Stimulated activated CD4-positive, alpha-beta T cell treated with anti-CD3 and anti-CD28 coated beads, Interleukin-4, amount 100 ng/mL, for 1 hour (primary cell): Measurements from ENCODE around the gene PRKCE.
A peak's percentile ranks its signal among the peaks of the same experiment; 100 is the strongest.

Experiments
- DNase-seq: peaks from one replicate; pipeline ENCODE4 v3.0.0-alpha.2; 2020

PRKCE gene

DNA sequence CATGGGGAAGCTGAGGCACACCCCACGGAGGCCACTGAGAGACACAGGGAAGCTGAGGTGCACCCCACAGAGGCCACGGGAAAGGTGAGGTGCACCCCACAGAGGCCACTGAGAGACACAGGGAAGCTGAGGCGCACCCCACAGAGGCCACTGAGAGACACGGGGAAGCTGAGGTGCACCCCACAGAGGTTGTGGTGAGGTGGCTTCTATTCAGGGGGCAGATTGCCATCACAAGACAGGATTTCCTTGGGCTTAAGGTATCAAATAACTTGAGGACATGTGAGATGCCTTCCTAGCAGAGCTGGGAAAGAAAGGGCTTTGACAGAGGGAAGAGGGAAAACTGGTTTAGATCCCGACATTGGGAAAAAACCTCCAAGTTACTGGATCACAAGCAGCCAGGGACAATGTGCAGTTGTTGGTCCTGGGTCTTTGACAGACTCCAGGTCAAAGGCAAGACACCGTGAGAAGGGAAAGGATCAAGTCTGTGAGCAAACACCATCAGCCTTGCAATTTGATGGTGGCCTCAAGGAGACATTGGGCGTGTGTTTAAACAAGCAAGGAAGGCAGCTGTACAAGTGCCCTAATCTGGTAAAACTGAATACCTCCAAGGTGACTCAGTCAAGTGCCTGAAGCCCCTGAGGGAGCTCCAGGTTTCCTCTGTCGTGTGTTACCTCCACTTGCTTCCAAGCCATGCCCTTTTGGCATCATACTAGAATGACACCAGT, 512.5 kb downstream of the PRKCE start:
- DNase-seq: no peak

DNA sequence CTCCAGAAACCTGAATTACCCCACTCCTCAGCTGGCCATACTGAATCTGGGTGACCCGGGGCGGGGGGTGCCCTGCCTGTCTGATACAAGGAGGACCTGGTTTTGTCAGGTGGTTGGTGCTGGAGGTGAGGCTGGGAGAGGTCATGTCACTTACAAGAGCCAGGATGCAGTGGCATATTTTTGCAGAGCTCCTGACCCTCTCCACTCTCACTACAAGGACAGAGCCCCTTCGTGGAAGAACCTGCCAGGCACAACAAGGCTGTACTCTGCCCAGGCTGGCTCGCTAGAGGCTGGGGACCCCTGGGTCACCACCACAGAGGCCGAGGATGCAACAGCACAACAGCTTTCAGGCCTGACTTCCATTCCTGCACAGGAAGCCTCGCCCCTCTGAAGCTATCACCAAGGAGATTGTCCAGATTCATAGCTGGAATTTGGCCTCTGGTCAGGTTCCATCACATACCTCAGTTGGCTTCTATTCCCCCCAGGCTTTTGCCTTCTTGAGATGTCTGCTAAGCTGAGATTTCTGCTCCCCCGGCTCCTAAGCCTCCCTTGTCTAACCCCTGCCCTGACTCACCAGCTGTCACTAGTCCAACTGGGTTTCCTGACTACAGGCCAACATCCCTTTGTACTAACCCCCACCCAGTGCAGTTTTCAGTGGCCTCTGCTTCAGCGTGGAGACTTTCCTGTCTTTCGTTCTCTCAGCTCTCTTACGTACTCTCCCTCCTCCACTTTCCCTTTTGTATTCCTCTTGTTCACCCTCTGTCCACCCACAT, 513.2 kb downstream of the PRKCE start:
- no peak for DNase-seq

DNA sequence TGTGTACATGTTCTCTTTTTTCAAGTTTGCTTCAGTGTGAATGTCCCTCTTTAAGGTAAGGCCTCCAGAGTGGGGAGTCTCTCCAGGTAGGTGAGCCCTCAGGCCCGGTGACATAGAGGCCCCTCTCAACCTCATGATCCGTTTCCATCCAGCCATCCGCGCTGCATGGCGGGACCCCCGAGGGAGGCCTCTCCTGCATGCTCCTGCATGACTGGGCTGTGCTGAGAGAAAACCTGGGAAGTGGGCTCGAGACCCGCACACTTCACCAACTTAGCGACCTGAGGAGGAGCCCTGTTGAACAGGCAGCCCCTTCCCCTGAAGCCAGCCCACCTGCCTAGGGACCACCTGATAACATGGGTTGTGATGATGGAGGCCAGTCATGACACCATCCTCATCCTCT, 514.4 kb downstream of the PRKCE start:
- no peak for DNase-seq

DNA sequence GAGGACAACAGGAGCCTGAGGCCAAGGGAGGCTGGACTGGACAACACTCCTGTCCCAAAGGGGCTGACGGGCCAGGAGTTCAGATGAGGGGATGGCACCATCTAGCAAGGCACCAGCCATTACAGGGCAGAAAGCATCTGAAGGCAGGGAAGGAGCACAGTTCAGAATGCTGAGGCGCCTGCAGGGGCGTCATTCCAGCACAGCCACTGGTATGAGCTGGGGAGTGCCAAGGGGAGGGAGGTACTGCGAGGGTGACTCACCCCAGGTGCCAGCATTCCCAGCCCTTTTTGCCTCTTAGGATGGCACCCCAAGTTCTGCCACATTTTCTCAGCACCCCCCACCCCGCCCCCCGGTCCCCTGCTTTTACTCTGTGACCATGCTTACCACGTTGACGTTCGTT, 515.9 kb downstream of the PRKCE start:
- DNase-seq: no peak

DNA sequence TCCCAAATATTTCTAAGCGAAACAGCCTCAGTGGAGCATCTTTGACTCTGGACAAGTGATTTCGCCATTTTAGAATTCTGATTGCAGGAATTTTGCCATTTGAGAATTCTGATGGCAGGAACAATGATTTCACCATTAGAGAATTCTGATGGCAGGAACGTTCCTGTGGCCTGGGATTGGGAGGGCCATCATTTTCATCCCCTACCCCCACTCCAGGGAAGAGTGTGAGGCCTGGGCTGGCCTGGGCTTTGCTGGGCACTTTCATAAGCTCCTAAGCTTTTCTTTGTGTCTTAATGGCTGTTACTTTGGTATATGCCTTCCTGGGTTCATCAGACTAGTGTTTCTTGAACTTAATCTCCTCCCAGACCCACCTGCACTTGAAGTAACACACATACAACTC, 516.4 kb downstream of the PRKCE start:
- DNase-seq: no peak

DNA sequence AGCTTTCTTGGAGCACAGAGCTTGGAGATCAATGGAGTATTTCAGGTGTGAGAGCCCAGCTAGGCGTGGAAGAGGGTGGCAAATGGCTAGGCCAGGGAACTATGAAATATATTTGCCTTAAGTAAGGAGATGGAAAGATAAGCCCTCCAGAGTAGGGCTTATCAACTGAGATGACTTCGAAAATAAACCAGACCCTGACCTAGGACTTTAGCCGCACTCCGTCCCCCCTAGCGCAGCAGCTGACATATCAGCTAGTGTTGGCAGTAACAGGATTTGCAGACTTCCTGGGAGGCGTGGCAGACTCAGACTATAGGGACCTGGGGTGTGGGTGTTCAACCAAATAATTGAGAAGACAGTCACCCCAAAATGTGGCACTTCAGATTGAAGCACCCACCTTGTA, 518.0 kb downstream of the PRKCE start:
- DNase-seq: no peak

DNA sequence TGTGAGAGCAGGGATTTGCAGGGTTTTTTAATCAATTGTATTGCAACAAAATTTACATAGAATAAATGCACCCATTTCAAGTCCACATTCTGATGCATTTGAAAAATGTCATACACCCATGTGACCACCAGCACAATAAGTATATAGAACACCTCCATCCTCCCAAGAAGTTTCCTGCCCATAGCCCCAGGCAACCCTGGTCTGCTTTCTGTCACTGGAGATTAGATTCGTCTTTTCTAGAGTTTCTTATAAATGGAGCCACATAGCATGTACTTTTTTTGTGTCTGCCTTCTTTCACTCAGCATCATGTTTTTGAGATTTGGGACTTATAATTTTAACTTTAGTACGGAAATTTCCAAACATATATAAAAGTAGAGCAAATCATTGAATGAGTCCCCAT, 518.6 kb downstream of the PRKCE start:
- DNase-seq: no peak

DNA sequence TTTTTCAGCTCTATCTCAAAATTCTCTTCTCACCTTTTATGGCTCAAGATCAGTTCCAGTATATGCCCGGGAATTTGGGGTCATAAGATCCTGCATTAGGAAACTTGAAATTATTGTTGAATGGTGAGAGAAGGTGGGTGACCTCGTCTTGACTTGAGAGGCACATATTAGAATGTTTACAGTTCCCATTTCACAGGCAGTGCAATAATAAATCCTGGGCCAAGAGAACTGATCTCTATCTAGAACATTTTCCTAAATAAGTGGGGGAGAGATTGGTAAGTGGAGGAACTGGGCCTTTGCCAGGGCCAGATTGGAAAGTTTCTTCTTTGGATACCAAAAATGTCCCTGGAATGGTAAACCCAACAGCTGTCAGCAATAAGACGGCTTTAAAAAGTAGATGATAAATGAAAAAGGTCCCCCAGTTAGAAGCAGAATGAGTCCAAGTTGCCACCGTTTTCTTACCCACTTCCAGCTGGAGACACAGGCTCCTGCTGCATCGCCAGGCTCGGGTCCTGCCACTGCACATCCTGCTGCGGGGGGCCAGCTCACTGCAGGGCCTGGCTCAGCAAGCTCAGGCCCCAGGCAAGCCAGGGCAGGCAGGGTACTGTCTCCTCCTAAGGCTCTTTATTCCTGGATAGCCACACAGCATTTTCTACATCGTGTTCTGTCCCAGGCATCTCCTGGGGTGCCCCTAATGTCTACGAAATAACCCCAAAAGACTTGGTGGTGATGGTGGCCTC, 519.3 kb downstream of the PRKCE start:
- DNase-seq: no peak

DNA sequence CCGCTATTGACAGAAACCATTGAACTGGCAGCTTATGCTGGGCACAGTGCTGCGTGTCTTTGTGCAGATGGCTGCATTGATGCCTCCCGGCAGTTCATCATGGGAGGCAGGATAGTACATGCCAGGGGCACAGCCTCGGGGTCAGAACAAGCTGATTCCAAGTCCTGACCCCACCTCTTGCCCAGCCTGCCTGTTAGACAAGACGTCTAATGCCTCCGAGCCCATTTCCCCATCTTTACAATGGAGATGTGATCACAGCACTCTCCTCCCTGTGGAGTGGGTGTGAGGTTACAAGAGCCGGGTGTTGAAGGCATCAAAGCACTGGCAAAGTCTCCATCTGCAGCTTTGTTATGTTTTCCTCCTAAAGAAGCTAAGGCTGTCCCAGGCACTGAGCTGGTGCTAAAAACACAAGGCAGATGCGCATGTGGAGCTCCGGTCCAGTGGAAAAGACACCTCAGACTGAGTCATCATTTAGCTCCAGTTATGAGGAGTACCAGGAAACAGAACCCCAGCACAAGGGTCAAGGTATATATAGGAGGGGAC, 520.0 kb downstream of the PRKCE start:
- no peak for DNase-seq

DNA sequence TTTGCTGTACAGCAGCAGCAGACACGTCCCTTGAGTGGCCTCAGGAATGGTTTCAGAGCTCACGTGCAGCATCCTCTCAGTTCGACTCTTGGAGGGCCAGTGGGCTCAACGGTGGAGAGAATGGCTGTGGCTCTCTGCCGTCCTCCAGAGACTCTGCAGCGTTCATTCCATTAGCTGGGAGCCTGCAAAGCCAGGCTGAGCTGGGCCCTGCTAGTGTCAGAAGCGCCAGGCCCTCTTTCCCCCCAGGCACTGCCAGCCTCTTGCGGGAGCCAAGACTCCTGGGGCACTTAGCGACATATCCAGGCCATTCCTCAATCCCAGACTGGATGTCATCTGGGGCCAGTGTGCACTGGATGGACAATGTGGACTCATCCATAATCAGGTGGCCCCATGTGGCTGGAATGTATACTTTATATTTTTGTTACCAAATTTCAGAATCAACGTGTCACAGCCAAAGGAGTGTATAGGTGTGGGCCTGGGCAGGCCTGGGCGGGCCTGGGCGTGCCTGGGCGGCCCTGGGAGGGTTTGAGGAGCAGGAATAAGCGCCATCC, 520.6 kb downstream of the PRKCE start:
- no peak for DNase-seq

DNA sequence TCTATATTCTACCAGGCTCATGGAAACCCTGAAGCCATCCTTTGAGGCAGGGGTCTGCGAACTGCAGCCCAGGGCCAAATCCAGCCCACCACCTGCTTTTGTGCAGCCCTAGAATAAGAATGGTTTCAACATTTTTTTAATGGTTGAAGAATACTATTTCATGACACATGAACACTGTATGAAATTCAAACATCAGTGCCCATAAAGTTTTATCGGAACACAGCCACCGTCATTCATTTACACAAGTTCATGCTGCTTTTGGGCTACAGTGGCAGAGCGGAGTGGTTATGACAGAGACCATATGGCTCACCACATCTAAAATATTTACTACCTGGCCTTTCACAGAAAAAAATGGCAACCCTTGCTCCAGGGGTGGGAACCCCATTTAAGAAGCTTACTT, 521.6 kb downstream of the PRKCE start:
- DNase-seq: no peak

DNA sequence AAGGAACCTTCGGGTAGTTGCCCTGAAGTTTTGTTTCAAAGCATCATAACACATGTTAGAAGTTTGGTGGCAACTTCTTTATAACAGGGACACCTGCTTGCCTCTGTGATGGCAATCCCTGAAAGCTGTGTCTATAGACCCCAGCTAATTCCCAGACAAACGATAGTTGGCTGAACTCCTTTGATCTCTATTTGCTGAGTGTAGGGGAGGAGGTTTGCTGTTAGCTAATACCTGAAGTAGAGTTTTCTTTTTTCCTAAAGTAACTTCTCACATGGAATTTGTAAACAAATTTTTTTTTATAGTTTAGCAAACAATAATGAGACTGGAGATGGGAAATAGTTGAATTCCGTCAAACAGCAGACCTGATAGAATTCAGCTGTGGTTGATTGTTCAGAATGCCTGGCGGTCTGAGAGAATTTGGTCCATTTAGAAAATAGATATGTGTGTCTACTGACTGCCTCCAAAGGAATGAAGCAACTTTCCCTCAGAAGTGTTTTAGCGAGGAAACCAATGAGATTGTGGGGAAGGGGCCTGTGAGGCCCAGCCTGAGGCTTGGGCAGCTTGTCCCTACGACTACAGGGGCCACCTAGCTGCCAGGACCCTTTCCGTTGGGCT, 522.3 kb downstream of the PRKCE start:
- no peak for DNase-seq

DNA sequence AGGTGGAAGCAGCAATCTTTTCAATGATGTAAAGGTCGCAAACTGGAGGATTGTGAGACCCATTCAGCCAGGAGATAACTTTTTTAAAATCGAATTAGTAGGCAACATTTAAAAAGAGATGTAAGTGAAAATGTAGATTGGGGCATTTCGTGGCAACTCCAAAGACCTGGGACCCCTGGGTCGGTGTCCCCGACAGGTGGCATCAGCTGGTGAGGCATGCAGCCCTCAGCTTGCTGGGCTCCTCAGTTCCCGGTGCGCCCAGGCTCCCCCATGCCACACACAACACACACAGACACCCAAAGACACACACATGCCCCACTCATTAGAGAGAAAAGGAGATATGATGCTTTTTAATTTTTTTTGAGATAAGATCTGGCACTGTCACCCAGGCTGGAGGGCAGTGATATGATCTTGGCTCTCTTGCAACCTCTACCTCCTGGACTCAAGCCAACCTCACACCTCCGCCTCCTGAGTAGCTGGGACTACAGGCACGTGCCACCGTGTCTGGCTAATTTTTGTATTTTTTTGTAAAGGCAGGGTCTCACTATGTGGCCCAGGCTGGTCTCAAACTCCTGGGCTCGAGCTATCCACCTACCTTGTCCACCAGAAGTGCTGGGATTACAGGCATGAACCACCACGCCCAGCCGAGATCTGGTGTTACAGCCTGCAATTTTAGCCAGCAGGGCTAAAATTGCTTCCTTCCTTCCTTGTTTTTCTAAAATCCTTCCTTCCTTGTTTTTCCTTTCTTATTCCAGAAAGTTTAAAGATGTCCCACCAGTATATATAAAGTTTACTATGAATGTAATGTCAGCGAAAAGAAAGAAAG, 523.1 kb downstream of the PRKCE start:
- DNase-seq: no peak

DNA sequence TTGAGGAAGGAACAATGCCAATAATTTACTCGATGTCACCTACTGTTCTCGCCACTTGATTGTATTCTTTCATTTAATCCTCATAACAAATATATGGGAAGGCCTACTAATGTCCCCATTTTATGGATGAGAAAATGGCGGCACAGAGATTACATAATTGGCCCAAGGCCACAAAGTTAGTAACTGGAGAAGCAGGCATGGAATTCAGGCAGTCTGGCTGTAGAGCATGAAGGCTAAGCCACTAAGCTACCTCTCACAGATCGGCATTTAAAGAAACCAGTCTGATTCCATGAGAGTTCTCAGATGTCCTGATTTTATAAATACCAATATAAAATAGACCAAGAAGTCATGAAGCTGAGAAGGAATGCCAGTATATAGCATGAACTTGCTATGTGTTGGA, 523.9 kb downstream of the PRKCE start:
- DNase-seq: no peak

DNA sequence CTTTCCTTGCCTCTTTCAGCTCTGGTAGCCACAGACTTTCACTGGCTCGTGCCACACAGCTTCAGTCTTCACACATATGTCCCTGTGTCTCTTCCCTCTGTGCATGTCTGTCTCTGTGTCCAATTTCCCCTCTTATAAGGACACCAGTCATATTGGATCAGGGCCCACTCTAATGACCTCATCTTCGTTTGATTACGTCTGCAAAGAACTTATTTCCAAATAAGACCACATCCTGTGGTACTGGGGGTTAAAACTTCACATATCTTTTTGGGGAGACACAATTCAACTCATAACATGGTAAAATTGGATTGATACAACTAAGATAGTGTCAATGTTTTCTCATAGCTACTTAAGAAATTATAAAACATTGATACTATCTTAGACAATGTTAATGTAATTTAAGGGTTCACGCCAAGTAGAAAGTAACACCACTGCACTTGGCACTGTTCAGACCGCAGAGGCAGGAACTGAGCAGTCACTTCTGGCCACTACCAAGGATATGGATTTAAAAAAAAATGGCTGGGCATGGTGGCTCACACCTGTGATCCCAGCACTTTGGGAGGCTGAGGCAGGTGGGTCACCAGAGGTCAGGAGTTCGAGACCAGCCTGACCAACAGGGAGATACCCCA, 526.1 kb downstream of the PRKCE start:
- no peak for DNase-seq

DNA sequence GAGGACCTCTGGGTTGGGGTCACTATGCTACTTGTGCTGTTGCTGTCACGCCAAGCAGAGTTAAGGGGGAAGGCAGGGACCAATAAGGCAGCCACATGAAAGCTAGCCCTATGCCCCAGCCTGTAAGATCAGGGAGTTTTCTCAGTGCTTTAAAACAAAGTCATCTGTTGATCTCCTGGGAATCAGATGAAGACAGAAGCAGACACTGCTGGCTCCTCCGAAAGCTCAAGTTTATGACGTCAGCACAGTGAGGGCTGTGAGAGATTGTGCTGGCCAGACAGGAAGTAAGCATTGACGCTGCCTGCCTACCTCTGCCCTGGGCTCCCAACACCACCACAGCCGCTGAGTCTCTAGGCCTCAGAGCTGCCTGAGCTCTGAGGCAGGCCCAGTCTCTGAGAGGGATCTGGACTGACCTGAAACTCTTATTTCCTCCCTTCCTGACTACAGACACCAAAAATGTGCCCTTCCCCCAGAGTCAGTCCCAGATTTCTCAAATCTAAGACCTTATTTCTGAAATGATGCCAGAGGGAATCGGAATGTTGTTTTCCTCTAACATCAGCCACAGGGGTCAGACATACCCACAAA, 527.7 kb downstream of the PRKCE start:
- DNase-seq: peak; percentile 19

DNA sequence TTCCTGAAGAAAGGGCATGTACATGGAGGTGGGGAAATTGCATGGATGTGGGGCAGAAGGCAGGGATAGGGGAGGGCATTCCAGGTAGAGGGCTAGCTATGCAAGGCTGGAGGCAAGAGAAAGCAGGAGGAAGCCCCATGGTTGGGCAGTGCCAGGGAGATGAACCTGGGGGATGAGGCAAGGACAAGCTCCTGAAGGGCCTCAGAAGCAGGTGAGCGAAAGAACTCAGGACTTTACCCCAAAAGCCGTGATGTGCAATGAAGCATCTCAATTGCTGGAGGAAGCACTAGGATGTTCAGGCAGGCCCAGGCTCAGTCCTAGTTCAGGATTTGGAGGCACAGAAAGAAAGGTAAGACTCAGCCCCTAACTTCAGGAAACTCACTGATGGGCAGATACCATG, 528.7 kb downstream of the PRKCE start:
- DNase-seq: no peak

DNA sequence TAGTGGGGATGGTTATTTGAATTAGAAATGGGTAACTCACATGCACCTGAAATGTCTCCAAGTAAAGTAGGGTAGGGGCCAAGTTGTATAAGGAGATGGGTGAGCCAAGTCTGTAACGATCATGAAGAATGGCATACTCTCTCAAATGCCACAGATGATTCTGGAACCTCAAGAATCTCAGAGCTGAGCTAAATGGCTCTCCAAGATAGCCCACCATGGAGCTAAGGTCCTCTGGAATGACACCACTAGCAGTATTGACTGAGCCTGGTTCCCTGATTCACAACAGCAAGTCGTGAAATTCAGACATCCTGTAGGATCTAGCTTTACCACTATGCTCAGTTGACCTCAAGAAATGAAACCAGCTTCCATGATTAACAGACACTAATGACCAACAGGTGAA, 529.8 kb downstream of the PRKCE start:
- DNase-seq: no peak

DNA sequence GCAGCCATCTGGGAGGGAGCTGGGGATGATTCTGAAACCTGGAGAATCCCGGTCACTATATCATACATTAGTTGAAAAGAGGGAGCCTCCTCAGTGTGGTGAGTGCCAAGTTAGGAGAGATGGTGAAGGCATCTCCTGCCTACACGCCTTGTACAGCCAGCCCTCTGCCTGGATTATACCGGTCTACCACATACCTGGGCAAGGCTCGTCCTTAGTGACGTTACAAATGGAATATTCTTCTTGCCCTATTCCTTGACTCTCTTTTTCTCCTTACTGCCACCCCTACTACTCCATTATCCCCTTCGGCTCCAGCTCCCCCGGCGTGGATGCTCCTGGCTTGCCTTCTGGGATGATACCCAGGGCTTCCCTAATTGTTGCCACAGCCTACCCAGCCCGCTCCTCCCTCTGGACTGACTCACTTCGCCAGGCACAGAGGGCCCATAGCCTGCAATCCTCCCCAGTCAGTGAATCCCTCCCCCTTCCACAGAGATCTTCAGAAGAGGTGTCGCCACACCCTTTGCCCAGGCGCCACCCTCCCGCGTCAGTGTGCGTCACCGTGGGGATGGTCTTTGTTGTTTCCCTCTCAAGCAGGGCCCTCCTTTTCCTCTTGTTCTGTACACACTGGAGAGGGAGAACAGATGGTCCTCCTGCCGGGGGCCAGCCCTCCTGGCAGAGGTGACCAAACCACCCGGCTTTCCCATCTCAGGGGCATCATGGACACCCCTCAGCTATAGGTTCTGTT, 530.5 kb downstream of the PRKCE start:
- no peak for DNase-seq

DNA sequence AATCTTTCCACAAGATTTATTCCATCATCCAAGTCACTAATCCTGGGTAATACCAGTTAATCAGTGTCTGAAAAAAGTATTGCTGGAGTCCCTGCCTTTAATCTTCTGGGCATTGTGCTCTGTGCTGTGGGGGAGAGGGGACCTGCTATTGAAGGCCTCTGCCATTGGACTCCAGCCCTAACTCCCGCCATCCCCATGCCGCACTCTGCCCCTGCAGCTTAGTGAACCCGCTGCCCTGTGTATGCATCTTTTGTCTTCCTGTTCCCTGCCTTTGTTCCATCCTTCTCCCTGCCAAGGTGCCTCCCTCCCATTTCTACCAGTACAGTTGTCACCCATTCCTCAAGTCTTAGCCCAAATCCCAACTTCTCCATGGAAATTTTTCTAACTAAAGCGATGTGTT, 532.0 kb downstream of the PRKCE start:
- no peak for DNase-seq
